ENCODE measurements around the gene DNM3.
A peak's percentile ranks its signal among the peaks of the same experiment; 100 is the strongest.

GRCh38 chr1:172002725-172003345, 161.5 kb downstream of the DNM3 start:
- TF ChIP-seq EZH2 (IDR thresholded peaks at IDR 0.05; ENCODE audit: insufficient read depth, low read length), result no peak
- peak; percentile 86 for TF ChIP-seq CTCF (IDR thresholded peaks at IDR 0.05; ENCODE audit: insufficient read depth, low read depth, low read length)
